ENCODE results near the gene CASP14.
"Not testable (repeated sequence)": the region's sequence is repeated elsewhere in the genome, so short reads cannot be mapped to it uniquely, and the experiment has no call there.

The CASP14 gene, protein sequence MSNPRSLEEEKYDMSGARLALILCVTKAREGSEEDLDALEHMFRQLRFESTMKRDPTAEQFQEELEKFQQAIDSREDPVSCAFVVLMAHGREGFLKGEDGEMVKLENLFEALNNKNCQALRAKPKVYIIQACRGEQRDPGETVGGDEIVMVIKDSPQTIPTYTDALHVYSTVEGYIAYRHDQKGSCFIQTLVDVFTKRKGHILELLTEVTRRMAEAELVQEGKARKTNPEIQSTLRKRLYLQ

GRCh38 chr19:15048885-15049541, at the start of gene CASP14:
Gene CASP14, plus strand, starts transcription at chr19:15049480. Its CDS starts 2,772 bp downstream, at chr19:15052252.
- no peak within 1 kb of the TSS for H3K4me3 ChIP-seq (ENCODE audit: control insufficient read depth, low read depth, low read length)
- DNase-seq (ENCODE audit: low read depth), result no peak
- TF ChIP-seq, protein P1, sequence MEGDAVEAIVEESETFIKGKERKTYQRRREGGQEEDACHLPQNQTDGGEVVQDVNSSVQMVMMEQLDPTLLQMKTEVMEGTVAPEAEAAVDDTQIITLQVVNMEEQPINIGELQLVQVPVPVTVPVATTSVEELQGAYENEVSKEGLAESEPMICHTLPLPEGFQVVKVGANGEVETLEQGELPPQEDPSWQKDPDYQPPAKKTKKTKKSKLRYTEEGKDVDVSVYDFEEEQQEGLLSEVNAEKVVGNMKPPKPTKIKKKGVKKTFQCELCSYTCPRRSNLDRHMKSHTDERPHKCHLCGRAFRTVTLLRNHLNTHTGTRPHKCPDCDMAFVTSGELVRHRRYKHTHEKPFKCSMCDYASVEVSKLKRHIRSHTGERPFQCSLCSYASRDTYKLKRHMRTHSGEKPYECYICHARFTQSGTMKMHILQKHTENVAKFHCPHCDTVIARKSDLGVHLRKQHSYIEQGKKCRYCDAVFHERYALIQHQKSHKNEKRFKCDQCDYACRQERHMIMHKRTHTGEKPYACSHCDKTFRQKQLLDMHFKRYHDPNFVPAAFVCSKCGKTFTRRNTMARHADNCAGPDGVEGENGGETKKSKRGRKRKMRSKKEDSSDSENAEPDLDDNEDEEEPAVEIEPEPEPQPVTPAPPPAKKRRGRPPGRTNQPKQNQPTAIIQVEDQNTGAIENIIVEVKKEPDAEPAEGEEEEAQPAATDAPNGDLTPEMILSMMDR (conservative IDR thresholded peaks at IDR 0.05; ENCODE audit: control insufficient read depth, insufficient read depth, low read depth, low read length), result no peak

DNA sequence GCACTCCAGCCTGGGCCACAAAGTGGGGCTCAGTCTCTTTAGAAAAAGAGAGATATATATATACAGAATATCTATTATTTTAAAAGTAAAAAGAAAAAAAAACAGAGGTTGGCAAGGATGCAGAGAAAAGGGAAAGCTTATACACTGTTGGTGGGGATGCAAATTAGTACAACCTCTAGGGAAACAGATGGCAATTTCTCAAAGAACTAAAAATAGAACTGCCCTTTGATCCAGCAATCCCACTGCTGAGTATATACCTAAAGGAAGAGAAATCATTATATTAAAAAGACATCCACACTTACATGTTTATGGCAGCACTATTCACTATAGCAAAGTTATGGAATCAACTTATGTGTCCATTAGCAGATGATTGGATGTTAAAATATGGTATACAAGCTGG, 41.0 kb upstream of the CASP14 start:
- TF ChIP-seq, protein P1 (conservative IDR thresholded peaks at IDR 0.05; ENCODE audit: control insufficient read depth, insufficient read depth, low read depth, low read length), result no peak
- DNase-seq (ENCODE audit: low read depth), result no peak
- no peak overlapping the region for H3K4me3 ChIP-seq (ENCODE audit: control insufficient read depth, low read depth, low read length)

DNA sequence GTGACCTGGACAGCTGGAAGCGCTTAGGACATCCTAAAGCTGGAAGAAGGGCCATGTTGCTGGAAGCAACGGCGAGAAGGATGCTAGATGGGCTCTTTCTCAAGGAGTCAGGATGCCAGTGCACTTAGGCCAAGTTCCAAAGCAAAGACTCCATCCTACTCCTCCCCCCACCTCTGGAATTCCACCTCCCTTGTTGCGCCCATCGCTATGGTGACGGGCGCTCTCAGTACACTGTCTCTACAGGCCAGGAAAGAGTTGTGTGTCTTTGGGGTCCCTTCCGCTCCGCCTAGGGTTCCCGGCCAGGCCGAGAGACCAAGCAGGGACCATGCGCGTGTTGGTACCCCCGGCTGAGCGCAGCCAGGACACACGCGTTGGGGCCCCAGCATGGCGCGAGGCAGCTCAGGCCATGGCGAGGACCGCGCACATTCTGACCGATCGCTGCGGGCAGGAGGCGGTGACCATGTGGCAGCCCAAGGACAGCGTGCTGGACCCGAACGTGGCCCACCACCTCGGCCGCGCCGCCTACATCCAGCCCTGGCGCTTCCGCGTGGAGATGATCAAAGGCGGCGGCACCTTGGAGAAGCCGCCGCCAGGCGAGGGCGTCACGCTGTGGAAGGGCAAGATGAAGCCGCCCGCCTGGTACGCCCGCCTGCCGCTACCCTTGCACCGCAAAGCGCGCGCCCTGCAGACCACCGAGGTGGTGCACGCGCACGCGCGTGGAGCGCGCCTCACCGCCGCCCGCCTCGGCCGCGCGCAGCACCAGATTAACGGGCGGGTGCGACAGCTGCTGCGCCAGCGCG, 38.6 kb upstream of the CASP14 start:
- DNase-seq (ENCODE audit: low read depth), result no peak

DNA sequence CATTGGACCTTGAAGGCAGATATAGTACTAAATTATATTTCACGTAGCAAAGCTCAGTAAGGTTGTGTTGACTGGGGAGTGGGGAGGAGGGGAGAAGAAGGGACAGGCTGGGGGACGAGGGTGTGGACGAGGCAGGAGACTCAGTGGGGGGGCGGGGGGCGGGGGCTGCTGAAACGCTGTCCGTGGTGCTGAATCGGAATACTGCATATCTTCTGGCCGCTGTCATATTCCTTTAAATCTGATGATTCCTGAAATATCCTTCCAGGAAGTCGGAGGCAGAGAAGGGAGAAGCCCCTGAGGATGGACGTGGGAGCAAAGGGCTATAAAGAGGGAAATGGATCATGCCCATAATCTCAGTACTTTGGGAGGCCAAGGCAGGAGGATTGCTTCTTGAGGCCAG, 34.7 kb upstream of the CASP14 start:
- TF ChIP-seq, protein P1 (conservative IDR thresholded peaks at IDR 0.05; ENCODE audit: control insufficient read depth, insufficient read depth, low read depth, low read length), result no peak
- DNase-seq (ENCODE audit: low read depth), result no peak
- H3K4me3 ChIP-seq (ENCODE audit: control insufficient read depth, low read depth, low read length), result no peak overlapping the region

More for the DNA sequence above, 38.6 kb upstream of the CASP14 start:
- TF ChIP-seq, protein P1 (conservative IDR thresholded peaks at IDR 0.05; ENCODE audit: control insufficient read depth, insufficient read depth, low read depth, low read length), result no peak
- H3K4me3 ChIP-seq (ENCODE audit: control insufficient read depth, low read depth, low read length), result no peak overlapping the region

DNA sequence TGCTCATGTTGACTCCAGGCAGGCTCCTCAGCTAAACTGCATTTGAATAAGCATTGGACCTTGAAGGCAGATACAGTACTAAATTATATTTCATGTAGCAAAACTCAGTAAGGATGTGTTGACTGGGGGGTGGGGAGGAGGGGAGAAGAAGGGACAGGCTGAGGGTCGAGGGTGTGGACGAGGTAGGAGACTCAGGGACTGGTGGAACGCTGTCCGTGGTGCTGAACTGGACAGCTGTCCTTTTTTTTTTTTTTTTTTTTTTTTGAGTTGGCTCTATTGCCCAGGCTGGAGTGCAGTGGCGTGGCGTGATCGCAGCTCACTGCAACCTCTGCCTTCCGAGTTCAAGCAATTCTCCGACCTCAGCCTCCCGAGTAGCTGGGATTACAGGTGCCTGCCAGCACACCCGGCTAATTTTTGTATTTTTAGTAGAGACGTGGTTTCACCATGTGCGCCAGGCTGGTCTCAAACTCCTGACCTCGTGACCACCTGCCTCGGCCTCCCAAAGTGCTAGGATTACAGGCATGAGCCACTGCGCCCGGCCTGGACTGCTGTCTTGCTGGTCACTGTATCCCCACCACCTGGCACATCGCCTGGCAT, 33.2 kb upstream of the CASP14 start:
- DNase-seq (ENCODE audit: low read depth), result peak; percentile 3
- TF ChIP-seq, protein P1 (conservative IDR thresholded peaks at IDR 0.05; ENCODE audit: control insufficient read depth, insufficient read depth, low read depth, low read length), result no peak

DNA sequence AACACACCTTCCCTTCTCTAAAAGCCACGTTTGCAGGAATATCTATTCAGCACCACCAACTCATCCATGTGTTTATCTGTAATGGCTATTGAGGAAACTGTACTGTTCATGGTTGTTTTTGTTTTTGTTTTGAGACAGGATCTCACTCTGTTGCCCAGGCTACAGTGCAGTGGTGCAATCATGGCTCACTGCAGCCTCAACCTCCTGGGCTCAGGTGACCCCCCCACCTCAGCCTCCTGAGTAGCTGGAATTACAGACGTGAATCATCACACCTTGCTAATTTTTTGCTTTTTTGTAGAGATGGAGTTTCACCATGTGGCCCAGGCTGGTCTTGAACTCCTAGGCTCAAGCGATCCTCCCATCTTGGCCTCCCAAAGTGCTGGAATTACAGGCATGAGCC, 30.4 kb upstream of the CASP14 start:
- not testable (repeated sequence) for DNase-seq (ENCODE audit: low read depth); H3K4me3 ChIP-seq (ENCODE audit: control insufficient read depth, low read depth, low read length)

More for the DNA sequence above, 33.2 kb upstream of the CASP14 start:
- no peak overlapping the region for H3K4me3 ChIP-seq (ENCODE audit: control insufficient read depth, low read depth, low read length)
